Cardiac septum (tissue), 1 donor: ENCODE measurements around the gene ASF1A. TPM values are rescaled to one million over a fixed set of nuclear protein-coding genes. Genes with fewer than 3 reads are reported as not detected.
"Not testable (repeated sequence)": the region's sequence is repeated elsewhere in the genome, so short reads cannot be mapped to it uniquely, and the experiment has no call there.

Experiments used
- DNase-seq: peaks from one replicate; pipeline ENCODE4 v3.0.0-alpha.2; 2020; ENCODE audit warnings: low spot score
- intact Hi-C: fragments of 100-400 bp; cut with DNase I; formaldehyde crosslinking; loops from one replicate; pipeline ENCODE4 v1.14.0; 2022
- long read RNA-seq: library from polyadenylated mRNA; unstranded; transcript quantifications from one replicate; pipeline ENCODE4 v2.0.0, GENCODE V29; 2021
- total RNA-seq: library from RNA; stranded (reverse); fragmentation: NEBNext Ultra II Directional; extraction: Animal tissue kit (Norgen Biotek cat#: 25700); gene quantifications from one replicate; pipeline ENCODE4 v1.2.1, GENCODE V29; 2021
- donor health status: DM: no; HTN: no; CAD: no.

ASF1A gene
- total RNA-seq: 18.8 TPM
- long read RNA-seq, transcript ASF1A-201 (4 exons, 2,362 nt): major isoform, 37 of 40 reads
- long read RNA-seq, partial matches to known transcripts: 1 of 40 reads
- long read RNA-seq, other reads (novel, unspliced or antisense): 2 of 40 reads

DNA sequence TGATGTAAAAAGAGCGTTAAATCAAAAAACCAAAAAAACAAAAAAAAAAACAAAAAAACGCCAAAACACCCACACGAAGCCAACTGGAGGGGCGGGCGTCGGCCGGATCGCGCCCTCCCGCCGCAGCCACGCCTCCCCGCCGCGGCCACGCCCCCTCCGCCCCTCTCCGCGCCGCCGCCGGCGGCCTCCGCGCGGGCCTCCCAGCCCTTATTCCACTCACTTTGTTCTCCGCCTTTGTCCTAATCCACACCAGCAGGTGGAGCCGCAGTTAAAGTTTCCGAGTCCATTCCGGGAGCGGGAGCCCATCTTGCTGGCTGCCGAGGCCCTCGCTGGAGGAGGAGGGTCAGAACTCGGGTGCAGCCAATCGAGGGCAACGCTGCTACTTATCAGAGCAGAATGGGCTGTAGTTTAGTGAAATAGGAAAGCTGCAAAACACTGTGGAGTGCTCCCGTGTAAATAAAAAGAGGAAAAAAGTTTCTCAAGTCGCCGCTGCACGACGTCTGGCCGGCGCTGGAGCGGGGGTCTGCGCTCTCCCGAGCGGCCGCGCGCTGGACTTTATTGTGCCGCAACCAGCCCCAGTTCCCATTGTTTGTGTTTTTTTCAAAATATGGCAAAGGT is at the start of gene ASF1A:
TSS of gene ASF1A (plus strand) at position 346 of the 618 bp plus-strand sequence. CDS start at position 608, 262 bp downstream.
- intact Hi-C loops: loop anchor here (1.0 kb wide), 1 partner anchor 40 kb away; no protein-coding TSS in a partner anchor
- DNase-seq: peak; percentile 97

- DNase-seq: no peak
- intact Hi-C loops: no loop called here
These were observed 49.0 kb upstream of the ASF1A start for GRCh38 chr6:118844915-118845314.

GRCh38 chr6:118853408-118853807 is 40.5 kb upstream of the ASF1A start:
- DNase-seq: no peak
- intact Hi-C loops: no loop called here

GRCh38 chr6:118856301-118856700 is 37.7 kb upstream of the ASF1A start:
- no peak for DNase-seq
- intact Hi-C loops: no loop called here

DNA sequence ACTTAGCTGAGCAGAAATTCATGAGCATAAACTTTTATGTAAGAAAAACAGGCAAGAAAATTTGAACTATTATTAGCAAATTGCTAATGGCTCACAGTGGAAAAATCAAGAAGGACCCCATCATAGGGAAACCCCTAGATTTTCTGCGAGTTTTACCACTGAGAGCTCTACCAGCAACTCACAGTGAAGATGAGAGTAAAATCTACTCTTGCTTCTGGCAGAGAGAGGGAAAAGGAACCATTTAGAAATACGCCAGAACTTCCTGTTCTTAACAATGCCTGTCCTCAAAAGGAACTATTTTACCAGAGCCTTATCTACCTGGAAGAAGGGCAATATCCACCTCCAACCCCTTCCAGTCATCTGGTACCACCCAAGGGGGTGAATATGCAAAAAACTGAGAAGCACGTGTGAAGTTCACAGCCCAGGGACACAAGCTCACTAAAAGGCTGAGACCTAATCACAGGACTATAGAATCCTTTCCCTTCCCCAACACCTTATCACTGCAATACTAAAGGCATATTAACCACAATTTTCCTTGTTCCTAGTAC is 34.4 kb upstream of the ASF1A start:
- intact Hi-C loops: no loop called here
- no peak for DNase-seq

DNA sequence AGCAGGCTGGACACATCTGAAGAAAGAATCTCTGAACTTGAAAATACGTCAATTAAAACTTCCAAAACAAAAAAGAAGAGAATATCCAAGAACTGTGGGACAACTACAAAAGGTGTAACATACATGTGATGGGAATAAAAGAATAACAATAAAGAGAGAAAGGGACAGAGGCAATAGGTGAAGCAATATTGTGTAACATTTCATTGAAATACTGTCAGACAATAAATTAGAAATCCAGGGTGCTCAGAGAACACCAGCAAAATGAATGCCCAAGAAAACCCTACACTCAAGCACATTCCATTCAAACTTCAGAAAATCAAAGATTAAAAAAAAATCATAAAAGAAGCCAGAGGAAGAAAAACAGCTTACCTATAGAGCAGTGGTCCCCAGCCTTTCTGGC is 33.6 kb upstream of the ASF1A start:
- no peak for DNase-seq
- intact Hi-C loops: no loop called here

DNA sequence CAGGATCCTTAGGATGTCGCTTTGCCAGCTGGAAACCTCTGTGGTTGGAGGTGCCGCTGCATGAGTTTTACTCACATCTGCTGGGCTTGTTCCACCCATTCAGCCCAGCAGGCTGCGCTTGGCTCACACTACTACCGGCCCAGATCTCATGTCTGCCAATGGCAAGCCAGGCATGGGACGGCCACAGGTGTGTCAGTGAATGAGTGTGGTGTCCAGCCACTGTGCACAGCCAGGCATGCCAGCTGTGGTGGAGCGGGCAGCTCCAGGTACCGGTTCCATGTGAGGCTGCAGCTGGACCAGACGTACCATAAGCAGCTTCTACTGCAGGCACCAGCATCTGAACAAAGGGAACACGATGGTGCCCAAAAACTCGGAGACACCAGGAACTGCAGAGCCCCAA is 33.1 kb upstream of the ASF1A start:
- no peak for DNase-seq
- intact Hi-C loops: no loop called here

- DNase-seq: no peak
- intact Hi-C loops: no loop called here
These were observed 31.5 kb upstream of the ASF1A start for GRCh38 chr6:118862443-118862842.

DNA sequence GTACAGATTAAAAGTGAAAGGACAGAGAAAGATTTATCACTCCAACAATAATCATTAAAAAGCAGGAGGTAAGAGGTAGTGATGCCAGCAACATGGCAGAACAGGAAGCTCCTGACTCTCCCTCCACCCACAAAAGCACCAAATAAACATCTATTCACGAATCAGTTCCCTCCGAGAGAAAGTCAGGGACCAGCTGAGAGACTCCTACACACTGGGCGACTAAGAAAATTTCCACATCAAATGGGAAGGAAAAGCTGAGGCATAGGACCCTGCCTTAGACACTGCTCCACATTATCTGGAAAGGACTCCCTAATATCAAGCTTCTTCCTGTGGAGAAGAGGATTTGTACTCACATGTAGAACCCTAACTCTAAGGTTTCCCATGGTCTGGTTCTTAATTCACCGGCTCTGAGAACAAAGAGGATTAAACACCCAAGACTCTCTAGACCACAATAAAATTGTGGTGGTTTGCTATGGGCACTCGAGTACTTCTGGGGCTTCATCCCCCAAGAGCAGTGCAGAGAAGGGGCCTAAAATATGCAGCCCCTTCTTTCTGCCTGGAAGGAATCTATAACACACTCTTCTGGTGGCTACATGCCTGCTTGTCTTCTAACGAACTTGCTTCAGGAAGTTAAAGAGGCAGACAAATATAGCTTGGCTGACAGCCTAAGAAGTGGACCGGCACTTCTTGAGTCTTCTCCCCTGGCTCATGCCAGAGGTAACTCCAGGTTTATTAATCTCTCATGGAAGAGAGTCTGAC is 29.4 kb upstream of the ASF1A start:
- no peak for DNase-seq
- intact Hi-C loops: no loop called here

- DNase-seq: no peak
- intact Hi-C loops: no loop called here
These were observed 28.9 kb upstream of the ASF1A start for GRCh38 chr6:118865100-118865391.

DNA sequence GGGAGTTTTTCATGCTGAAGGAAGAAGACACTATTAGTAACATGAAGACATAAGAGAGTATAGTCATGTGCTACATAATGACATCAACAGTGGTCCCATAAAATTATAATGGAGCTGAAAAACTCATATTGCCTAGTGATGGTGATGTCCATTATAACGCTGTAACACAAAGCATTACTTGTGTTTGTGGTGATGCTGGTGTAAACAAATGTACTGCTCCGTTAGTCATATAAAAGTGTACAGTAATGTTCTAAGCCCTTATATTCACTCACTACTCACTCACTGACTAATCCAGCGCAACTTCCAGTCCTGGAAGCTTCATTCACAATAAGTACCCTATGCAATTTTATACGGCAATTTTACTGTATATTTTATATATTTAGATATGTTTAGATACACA is 26.8 kb upstream of the ASF1A start:
- DNase-seq: no peak
- intact Hi-C loops: no loop called here

DNA sequence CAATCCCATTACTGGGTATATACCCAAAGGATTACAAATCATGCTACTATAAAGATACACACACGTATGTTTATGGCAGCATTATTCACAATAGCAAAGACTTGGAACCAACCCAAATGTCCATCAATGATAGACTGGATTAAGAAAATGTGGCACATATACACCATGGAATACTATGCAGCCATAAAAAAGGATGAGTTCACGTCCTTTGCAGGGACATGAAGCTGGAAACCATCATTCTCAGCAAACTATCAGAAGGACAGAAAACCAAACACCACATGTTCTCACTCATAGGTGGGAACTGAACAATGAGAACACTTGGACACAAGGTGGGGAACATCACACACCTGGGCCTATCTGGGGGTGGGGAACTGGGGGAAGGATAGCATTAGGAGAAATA is 25.1 kb upstream of the ASF1A start:
- DNase-seq, intact Hi-C loops: not testable (repeated sequence)

- intact Hi-C loops: no loop called here
These were observed 24.6 kb upstream of the ASF1A start for GRCh38 chr6:118869350-118869749.

GRCh38 chr6:118869894-118870589 is 23.9 kb upstream of the ASF1A start:
- intact Hi-C loops: no loop called here
- DNase-seq: no peak

More at GRCh38 chr6:118869350-118869749, 24.6 kb upstream of the ASF1A start:
- DNase-seq: no peak

GRCh38 chr6:118871331-118871730 is 22.6 kb upstream of the ASF1A start:
- intact Hi-C loops: no loop called here
- DNase-seq: no peak

- intact Hi-C loops: no loop called here
- DNase-seq: no peak
These were observed 21.6 kb upstream of the ASF1A start for GRCh38 chr6:118872318-118872717.

DNA sequence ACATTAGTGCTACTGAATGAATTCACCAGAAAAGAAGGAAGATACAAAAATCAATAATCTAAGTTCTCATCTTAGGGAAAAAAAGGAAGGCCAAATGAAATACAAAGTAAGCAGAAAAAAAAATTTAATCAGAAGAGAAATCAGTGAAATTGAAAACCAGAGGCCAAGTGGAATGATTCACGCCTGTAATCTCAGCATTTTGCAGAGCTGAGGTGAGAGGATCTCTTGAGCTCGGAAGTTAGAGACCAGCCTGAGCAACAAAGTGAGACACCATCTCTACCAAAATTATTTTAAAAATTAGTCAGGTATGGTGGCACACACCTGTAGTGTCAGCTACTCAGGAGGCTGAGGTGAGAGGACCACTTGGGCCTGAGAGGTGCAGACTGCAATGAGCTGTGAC is 21.2 kb upstream of the ASF1A start:
- intact Hi-C loops: no loop called here
- no peak for DNase-seq

- intact Hi-C loops: no loop called here
- no peak for DNase-seq
These were observed 20.7 kb upstream of the ASF1A start for GRCh38 chr6:118873239-118873638.

DNA sequence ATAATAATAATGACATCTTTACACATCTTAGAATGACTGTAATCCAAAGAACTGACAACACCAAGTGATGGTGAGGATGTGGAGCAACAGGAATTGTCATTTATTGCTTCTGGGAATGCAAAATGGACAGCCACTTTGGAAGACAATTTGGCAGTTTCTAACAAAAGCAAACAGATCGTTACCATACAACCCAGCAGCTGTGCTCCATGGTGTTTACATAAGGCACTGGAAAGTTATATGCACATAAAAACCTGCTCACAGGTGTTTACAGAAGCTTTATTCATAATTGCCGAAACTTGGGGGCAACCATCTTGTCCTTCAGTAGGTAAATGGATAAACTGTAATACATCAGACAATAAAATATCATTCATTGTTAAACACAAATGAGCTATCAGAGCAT is 18.3 kb upstream of the ASF1A start:
- intact Hi-C loops: no loop called here
- DNase-seq: no peak

DNA sequence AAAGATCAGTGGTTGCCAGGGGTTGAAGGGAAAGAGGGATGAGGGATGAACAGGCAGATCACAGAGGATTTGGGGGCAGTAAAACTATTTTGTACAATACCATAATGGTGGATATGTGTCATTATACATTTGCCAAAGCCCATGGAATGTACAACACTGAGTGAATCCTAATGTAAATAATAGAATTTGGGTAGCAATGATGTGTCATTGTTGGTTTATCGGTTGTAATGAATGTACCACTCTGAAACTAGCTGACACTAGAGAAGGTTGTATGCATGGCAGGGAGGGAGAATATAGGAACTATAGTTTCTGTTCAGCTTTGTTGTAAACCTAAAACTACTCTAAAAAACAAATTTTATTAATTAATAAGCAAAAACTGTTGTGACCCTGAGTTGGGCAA is 17.8 kb upstream of the ASF1A start:
- DNase-seq: no peak
- intact Hi-C loops: no loop called here
